A673 (cell line): ENCODE data around the gene PPIC.

Experiments used
- CTCF ChIP-seq: fragments of 300-800, 200-600 bp; sonication (generic); conservative IDR thresholded peaks from 2 replicates; pipeline ENCODE4 v1.5.1; 2017; ENCODE audit warnings: low read depth, mild to moderate bottlenecking, antibody characterized with exemption, low read length, moderate library complexity, mixed read lengths
- EZH2 ChIP-seq: fragments of 200-600 bp; sonication (generic); IDR thresholded peaks from 2 replicates; pipeline ENCODE4 v1.6.1; 2017; ENCODE audit warnings: borderline replicate concordance, low read depth, mild to moderate bottlenecking, mixed read lengths, antibody characterized with exemption, low read length; ENCODE audit not compliant: poor library complexity, severe bottlenecking

GRCh38 chr5:123083298-123083697 is 46.8 kb upstream of the PPIC start:
- TF ChIP-seq CTCF = no peak
- no peak for TF ChIP-seq EZH2
